ENCODE results near the gene EME1.

DNA sequence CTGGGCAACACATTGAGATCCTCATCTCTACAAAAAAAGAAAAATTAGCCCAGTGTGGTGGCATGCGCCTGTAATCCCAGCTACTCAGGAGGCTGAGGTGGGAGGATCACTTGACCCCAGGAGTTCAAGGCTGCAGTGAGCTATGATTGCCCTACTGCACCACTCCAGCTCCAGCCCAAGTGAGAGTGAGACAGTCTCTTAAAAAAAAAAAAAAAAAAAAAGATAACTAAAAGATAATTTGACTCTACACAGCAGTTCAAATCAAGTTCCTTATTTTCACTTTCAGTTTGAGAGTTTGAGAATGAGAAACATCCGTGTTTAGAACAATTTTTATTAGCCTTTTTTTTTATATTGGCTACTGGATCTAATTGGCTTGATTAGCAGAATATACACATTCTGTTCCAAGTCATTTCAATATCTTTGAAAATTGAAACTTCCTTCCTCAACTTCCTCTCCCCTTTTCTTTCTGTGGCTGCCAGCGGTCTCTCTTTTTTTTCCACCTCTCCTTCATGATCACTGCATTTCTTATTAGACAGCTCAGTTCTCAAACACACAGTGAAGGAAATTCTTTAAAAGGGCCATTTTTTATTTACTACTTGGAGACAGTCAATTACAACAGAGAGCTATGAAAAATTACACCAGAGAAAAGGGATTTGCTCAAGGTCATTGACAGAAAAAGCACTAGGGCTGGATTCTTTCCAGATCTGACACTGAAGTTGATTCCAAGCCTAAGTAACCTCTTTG lies 48.5 kb downstream of the EME1 start:
- TF ChIP-seq POLR2A (IDR thresholded peaks at IDR 0.05) (no peak), CTCF (IDR thresholded peaks at IDR 0.05) (no peak), EP300 (IDR thresholded peaks at IDR 0.05) (no peak)

All from ovary (tissue), 3 donors.